NCI-H226 (cell line): ENCODE measurements around the gene S1PR5.
"Not testable (repeated sequence)": the region's sequence is repeated elsewhere in the genome, so short reads cannot be mapped to it uniquely, and the experiment has no call there.

Experiments
- DNase-seq: peaks from one replicate; pipeline ENCODE4 v3.0.0-alpha.2; 2015

Gene S1PR5

GRCh38 chr19:10517361-10517759 is at the start of gene S1PR5:
Gene S1PR5, minus strand, starts transcription at chr19:10517447. Its CDS starts 2,436 bp downstream, at chr19:10515011.
- DNase-seq = peak; percentile 47

- DNase-seq = no peak
Observed at GRCh38 chr19:10566658-10567410, 49.6 kb upstream of the S1PR5 start.

- no peak for DNase-seq
Observed at GRCh38 chr19:10566408-10566657, 49.1 kb upstream of the S1PR5 start.

GRCh38 chr19:10565567-10566407 is 48.5 kb upstream of the S1PR5 start, which contains the start of gene KRI1:
Gene KRI1, minus strand, starts transcription at chr19:10566010. Its CDS starts 11 bp downstream, at chr19:10565999.
- DNase-seq = peak; percentile 93

GRCh38 chr19:10565028-10565566 is 47.9 kb upstream of the S1PR5 start:
- peak; percentile 21 for DNase-seq

GRCh38 chr19:10562609-10563008 is 45.4 kb upstream of the S1PR5 start:
- DNase-seq = no peak

GRCh38 chr19:10560154-10560553 is 42.9 kb upstream of the S1PR5 start:
- no peak for DNase-seq

- DNase-seq = no peak
Observed at GRCh38 chr19:10557603-10558197, 40.5 kb upstream of the S1PR5 start.

GRCh38 chr19:10555610-10555973 is 38.3 kb upstream of the S1PR5 start:
- DNase-seq = no peak

- no peak for DNase-seq
Observed at GRCh38 chr19:10554760-10555609, 37.7 kb upstream of the S1PR5 start.

- DNase-seq = no peak
Observed at GRCh38 chr19:10553943-10554381, 36.7 kb upstream of the S1PR5 start.

- no peak for DNase-seq
Observed at GRCh38 chr19:10553087-10553667, 35.9 kb upstream of the S1PR5 start.

GRCh38 chr19:10552510-10553053 is 35.3 kb upstream of the S1PR5 start:
- no peak for DNase-seq

- peak; percentile 33 for DNase-seq
Observed at GRCh38 chr19:10551698-10552301, 34.6 kb upstream of the S1PR5 start.

- not testable (repeated sequence) for DNase-seq
Observed at GRCh38 chr19:10551006-10551405, 33.8 kb upstream of the S1PR5 start.

GRCh38 chr19:10550336-10550735 is 33.1 kb upstream of the S1PR5 start:
- DNase-seq = no peak

GRCh38 chr19:10549733-10550132 is 32.5 kb upstream of the S1PR5 start:
- DNase-seq = no peak

GRCh38 chr19:10548746-10549276 is 31.6 kb upstream of the S1PR5 start:
- DNase-seq = no peak

GRCh38 chr19:10546817-10547216 is 29.6 kb upstream of the S1PR5 start:
- no peak for DNase-seq

- DNase-seq = no peak
Observed at GRCh38 chr19:10544753-10545251, 27.6 kb upstream of the S1PR5 start.

- DNase-seq = no peak
Observed at GRCh38 chr19:10544242-10544752, 27.1 kb upstream of the S1PR5 start.
